ENCODE measurements around the gene ARHGAP40. TPM values are rescaled to one million over a fixed set of nuclear protein-coding genes. Genes with fewer than 3 reads are reported as not detected.
A peak's percentile ranks its signal among the peaks of the same experiment; 100 is the strongest.

Gene ARHGAP40
- total and polyA plus RNA-seq, 9 of the 15 experiments (the other 6 are each of a cell fraction or from before 2014, with no cell fraction given): not detected

GRCh38 chr20:38645980-38646858 lies 44.6 kb downstream of the ARHGAP40 start (continued):
- TF ChIP-seq ZBTB33 (CRISPR knock-in tag; IDR thresholded peaks at IDR 0.05) (no peak), HDAC6 (IDR thresholded peaks at IDR 0.05; ENCODE audit: low read depth, low read length) (no peak), KDM5B (IDR thresholded peaks at IDR 0.05; ENCODE audit: insufficient replicate concordance, low read depth, low read length) (no peak), LEF1 (IDR thresholded peaks at IDR 0.05) (no peak), ZNF311 (CRISPR knock-in tag; IDR thresholded peaks at IDR 0.05) (no peak), ZNF354B (CRISPR knock-in tag; IDR thresholded peaks at IDR 0.05) (no peak), SAFB (IDR thresholded peaks at IDR 0.05; ENCODE audit: borderline replicate concordance, low read depth, low read length) (no peak), ZBTB17 (CRISPR knock-in tag; IDR thresholded peaks at IDR 0.05) (no peak), POU5F1 (IDR thresholded peaks at IDR 0.05; ENCODE audit: borderline replicate concordance, low read depth, low read length, partially characterized antibody) (no peak), DPF2 (IDR thresholded peaks at IDR 0.05) (no peak), PTTG1 (tag; IDR thresholded peaks at IDR 0.05; ENCODE audit: low read depth) (no peak), OTX1 (CRISPR knock-in tag; IDR thresholded peaks at IDR 0.05) (no peak), GTF2F1 (IDR thresholded peaks at IDR 0.05; ENCODE audit: low read depth, low read length) (no peak), ZFX (CRISPR knock-in tag; IDR thresholded peaks at IDR 0.05) (no peak), GABPA (tag; conservative IDR thresholded peaks at IDR 0.05; ENCODE audit: low read depth) (no peak), BCOR (IDR thresholded peaks at IDR 0.05) (no peak), GATA2 (CRISPR knock-in tag; IDR thresholded peaks at IDR 0.05) (no peak), ZNF253 (CRISPR knock-in tag; conservative IDR thresholded peaks at IDR 0.05) (no peak), GABPB2 (CRISPR knock-in tag; conservative IDR thresholded peaks at IDR 0.05) (no peak), CCNT2 (IDR thresholded peaks at IDR 0.05; ENCODE audit: borderline replicate concordance, extremely low read depth, insufficient read length, low read depth, low read length) (no peak), TFAM (CRISPR knock-in tag; conservative IDR thresholded peaks at IDR 0.05) (no peak), ARID2 (IDR thresholded peaks at IDR 0.05) (peak; percentile 81; the same call in 1 of the 2 replicates), IFI16 (CRISPR knock-in tag; IDR thresholded peaks at IDR 0.05) (no peak)
- TF ChIP-seq, protein P1, sequence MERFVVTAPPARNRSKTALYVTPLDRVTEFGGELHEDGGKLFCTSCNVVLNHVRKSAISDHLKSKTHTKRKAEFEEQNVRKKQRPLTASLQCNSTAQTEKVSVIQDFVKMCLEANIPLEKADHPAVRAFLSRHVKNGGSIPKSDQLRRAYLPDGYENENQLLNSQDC (CRISPR knock-in tag; IDR thresholded peaks at IDR 0.05): no peak
- TF ChIP-seq, protein P2, sequence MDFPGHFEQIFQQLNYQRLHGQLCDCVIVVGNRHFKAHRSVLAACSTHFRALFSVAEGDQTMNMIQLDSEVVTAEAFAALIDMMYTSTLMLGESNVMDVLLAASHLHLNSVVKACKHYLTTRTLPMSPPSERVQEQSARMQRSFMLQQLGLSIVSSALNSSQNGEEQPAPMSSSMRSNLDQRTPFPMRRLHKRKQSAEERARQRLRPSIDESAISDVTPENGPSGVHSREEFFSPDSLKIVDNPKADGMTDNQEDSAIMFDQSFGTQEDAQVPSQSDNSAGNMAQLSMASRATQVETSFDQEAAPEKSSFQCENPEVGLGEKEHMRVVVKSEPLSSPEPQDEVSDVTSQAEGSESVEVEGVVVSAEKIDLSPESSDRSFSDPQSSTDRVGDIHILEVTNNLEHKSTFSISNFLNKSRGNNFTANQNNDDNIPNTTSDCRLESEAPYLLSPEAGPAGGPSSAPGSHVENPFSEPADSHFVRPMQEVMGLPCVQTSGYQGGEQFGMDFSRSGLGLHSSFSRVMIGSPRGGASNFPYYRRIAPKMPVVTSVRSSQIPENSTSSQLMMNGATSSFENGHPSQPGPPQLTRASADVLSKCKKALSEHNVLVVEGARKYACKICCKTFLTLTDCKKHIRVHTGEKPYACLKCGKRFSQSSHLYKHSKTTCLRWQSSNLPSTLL (IDR thresholded peaks at IDR 0.05): no peak
- TF ChIP-seq, protein P3, sequence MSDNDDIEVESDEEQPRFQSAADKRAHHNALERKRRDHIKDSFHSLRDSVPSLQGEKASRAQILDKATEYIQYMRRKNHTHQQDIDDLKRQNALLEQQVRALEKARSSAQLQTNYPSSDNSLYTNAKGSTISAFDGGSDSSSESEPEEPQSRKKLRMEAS (CRISPR knock-in tag; IDR thresholded peaks at IDR 0.05): peak; percentile 31; the same call in 1 of the 2 replicates

Measured in K562 (cell line).